HEK293 (cell line): ENCODE data around the gene PLEKHA1.

Experiments used
- CTCF ChIA-PET: fragments of 350-600 bp; formaldehyde crosslinking; extraction: SDS; loops from one replicate; lab custom pipeline; 2021; ENCODE audit warnings: antibody characterized with exemption; lab: Yijun Ruan, JAX
- POLR2A ChIA-PET: fragments of 300-600 bp; formaldehyde crosslinking; extraction: SDS; loops from one replicate; lab custom pipeline; 2020; ENCODE audit warnings: antibody characterized with exemption, inconsistent platforms; lab: Yijun Ruan, JAX
- H3K27ac ChIP-seq: fragments of 200-500 bp; sonication (Bioruptor generic); 2 replicates; pipeline ENCODE4 v1.5.1; 2014; ENCODE audit warnings: low read depth, low read length, control low read depth, inconsistent platforms; ENCODE audit errors: extremely low read depth
- H3K36me3 ChIP-seq, 2 experiments: fragments of 200-500 bp in 1 of 2; sonication (Bioruptor generic) in 1 of 2; 1 replicate in 1 of 2; 2 replicates in 1 of 2; pipeline ENCODE4 v1.5.1; 2014 to 2017; ENCODE audit warnings: inconsistent platforms in 2 of 2, low read length in 2 of 2; ENCODE audit not compliant: control insufficient read depth in 2 of 2, insufficient read depth in 1 of 2
- H3K4me1 ChIP-seq: fragments of 200-500 bp; sonication (Bioruptor generic); 2 replicates; pipeline ENCODE4 v1.5.1; 2014; ENCODE audit warnings: mild to moderate bottlenecking, low read length, inconsistent platforms; ENCODE audit not compliant: control insufficient read depth, insufficient read depth
- H3K4me3 ChIP-seq: 2 replicates; pipeline ENCODE4 v1.5.1; 2011; ENCODE audit warnings: low read depth, mild to moderate bottlenecking, control low read depth, low read length, moderate library complexity
- H3K9me3 ChIP-seq: fragments of 200-500 bp; sonication (Bioruptor generic); 2 replicates; pipeline ENCODE4 v1.5.1; 2014; ENCODE audit warnings: low read depth, low read length, inconsistent platforms; ENCODE audit not compliant: control insufficient read depth, insufficient read depth
- BCL11A ChIP-seq: fragments of 450-650 bp; formaldehyde crosslinking; IDR thresholded peaks from 2 replicates; pipeline ENCODE4 v1.5.1; 2016; ENCODE audit warnings: low read depth, missing biosample characterization, missing genetic modification characterization
- GLI4 ChIP-seq: fragments of 450-650 bp; formaldehyde crosslinking; IDR thresholded peaks from 2 replicates; pipeline ENCODE4 v1.5.1; 2016; ENCODE audit warnings: missing biosample characterization, missing genetic modification characterization
- HOXC10 ChIP-seq: sonication (generic); formaldehyde crosslinking; IDR thresholded peaks from 2 replicates; pipeline ENCODE4 v1.8.1; 2023; ENCODE audit warnings: mild to moderate bottlenecking, missing genetic modification reagents
- OSR2 ChIP-seq: fragments of 450-650 bp; formaldehyde crosslinking; IDR thresholded peaks from 2 replicates; pipeline ENCODE4 v1.5.1; 2016; ENCODE audit warnings: missing biosample characterization, missing genetic modification characterization
- REPIN1 ChIP-seq: fragments of 450-650 bp; formaldehyde crosslinking; IDR thresholded peaks from 2 replicates; pipeline ENCODE4 v1.5.1; 2017; ENCODE audit warnings: missing biosample characterization, missing genetic modification characterization, low read depth
- SALL2 ChIP-seq: fragments of 450-650 bp; formaldehyde crosslinking; IDR thresholded peaks from 2 replicates; pipeline ENCODE4 v1.5.0; 2017; ENCODE audit warnings: missing biosample characterization, mild to moderate bottlenecking, missing genetic modification characterization, borderline replicate concordance
- SP2 ChIP-seq: fragments of 450-650 bp; formaldehyde crosslinking; IDR thresholded peaks from 2 replicates; pipeline ENCODE4 v1.5.1; 2016; ENCODE audit warnings: missing biosample characterization, missing genetic modification characterization
- ZNF133 ChIP-seq: fragments of 450-650 bp; formaldehyde crosslinking; IDR thresholded peaks from 2 replicates; pipeline ENCODE4 v1.5.1; 2016; ENCODE audit warnings: missing biosample characterization, missing genetic modification characterization
- ZNF140 ChIP-seq: fragments of 450-650 bp; formaldehyde crosslinking; IDR thresholded peaks from 2 replicates; pipeline ENCODE4 v1.5.1; 2016; ENCODE audit warnings: missing biosample characterization, missing genetic modification characterization
- ZNF473 ChIP-seq: fragments of 450-650 bp; formaldehyde crosslinking; IDR thresholded peaks from 2 replicates; pipeline ENCODE4 v1.5.1; 2017; ENCODE audit warnings: missing biosample characterization, missing genetic modification characterization
- ZNF501 ChIP-seq: fragments of 450-650 bp; formaldehyde crosslinking; IDR thresholded peaks from 2 replicates; pipeline ENCODE4 v1.5.1; 2016; ENCODE audit warnings: missing biosample characterization, missing genetic modification characterization
- ZNF76 ChIP-seq: fragments of 450-650 bp; formaldehyde crosslinking; IDR thresholded peaks from 2 replicates; pipeline ENCODE4; 2016; ENCODE audit warnings: low read depth, missing biosample characterization, missing genetic modification characterization, borderline replicate concordance
- ZNF837 ChIP-seq: fragments of 450-650 bp; formaldehyde crosslinking; IDR thresholded peaks from 2 replicates; pipeline ENCODE4 v1.5.1; 2016; ENCODE audit warnings: missing biosample characterization, missing genetic modification characterization
- ZSCAN23 ChIP-seq: fragments of 450-650 bp; formaldehyde crosslinking; IDR thresholded peaks from 2 replicates; pipeline ENCODE4 v1.5.1; 2016; ENCODE audit warnings: missing biosample characterization, missing genetic modification characterization
- TF ChIP-seq, protein P1 (sequence below): fragments of 450-650 bp; formaldehyde crosslinking; IDR thresholded peaks from 2 replicates; pipeline ENCODE4 v1.5.1; 2016; ENCODE audit warnings: missing biosample characterization, missing genetic modification characterization
- TF ChIP-seq, protein P2 (sequence below): fragments of 450-650 bp; formaldehyde crosslinking; IDR thresholded peaks from 2 replicates; pipeline ENCODE4 v1.5.1; 2016; ENCODE audit warnings: missing biosample characterization, missing genetic modification characterization
- TF ChIP-seq, protein P3 (sequence below): sonication (generic); formaldehyde crosslinking; IDR thresholded peaks from 2 replicates; pipeline ENCODE4 v1.8.1; 2022; ENCODE audit warnings: mild to moderate bottlenecking, moderate library complexity, missing genetic modification reagents
- TF ChIP-seq, protein P4 (sequence below): fragments of 450-650 bp; formaldehyde crosslinking; IDR thresholded peaks from 2 replicates; pipeline ENCODE4 v1.5.1; 2016; ENCODE audit warnings: missing biosample characterization, missing genetic modification characterization

The PLEKHA1 gene

DNA sequence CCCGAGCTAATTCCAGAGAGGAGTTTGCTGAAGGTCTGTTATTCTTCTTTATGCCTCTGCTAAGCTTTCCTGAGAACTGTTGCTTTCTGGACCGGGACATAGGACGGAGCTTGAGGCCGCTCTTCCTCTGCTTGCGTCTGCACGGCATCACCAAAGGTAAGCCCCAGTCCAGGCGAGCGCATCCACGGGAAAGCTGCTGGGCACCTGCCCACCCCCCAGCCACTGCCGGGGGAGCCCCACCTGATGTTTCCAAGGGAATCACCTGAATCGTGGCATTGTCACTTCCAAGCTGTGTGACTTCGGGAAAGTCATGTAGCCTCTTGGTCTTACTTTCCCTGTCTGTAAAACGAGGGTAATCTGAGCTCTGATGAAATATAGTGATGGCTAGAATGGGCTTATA lies 45.1 kb upstream of the PLEKHA1 start:
- POLR2A ChIA-PET: no interaction called here
- H3K27ac ChIP-seq: no peak overlapping the region
- H3K4me1 ChIP-seq: no peaks in the 10 kb centered on the region
- TF ChIP-seq ZNF76 (tag by site-specific recombination): no peak
- no peak for TF ChIP-seq REPIN1 (tag by site-specific recombination)
- no peak for TF ChIP-seq GLI4 (tag by site-specific recombination)
- no peak for TF ChIP-seq HOXC10
- TF ChIP-seq, protein P1, sequence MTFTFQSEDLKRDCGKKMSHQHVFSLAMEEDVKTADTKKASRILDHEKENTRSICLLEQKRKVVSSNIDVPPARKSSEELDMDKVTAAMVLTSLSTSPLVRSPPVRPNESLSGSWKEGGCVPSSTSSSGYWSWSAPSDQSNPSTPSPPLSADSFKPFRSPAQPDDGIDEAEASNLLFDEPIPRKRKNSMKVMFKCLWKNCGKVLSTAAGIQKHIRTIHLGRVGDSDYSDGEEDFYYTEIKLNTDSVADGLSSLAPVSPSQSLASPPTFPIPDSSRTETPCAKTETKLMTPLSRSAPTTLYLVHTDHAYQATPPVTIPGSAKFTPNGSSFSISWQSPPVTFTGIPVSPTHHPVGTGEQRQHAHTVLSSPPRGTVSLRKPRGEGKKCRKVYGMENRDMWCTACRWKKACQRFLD (tag by site-specific recombination): no peak
- TF ChIP-seq ZNF133: no peak
- TF ChIP-seq, all 188 proteins: peak for 0
- H3K9me3 ChIP-seq: no peaks in the 10 kb centered on the region
- CTCF ChIA-PET: interaction anchor here (0.6 to 1.5 kb wide), 3 partner anchors 10 to 236 kb away, joined by 3 read pairs; no protein-coding TSS in a partner anchor
- H3K36me3 ChIP-seq: no peaks in the 10 kb centered on the region
- H3K4me3 ChIP-seq: no peak overlapping the region

DNA sequence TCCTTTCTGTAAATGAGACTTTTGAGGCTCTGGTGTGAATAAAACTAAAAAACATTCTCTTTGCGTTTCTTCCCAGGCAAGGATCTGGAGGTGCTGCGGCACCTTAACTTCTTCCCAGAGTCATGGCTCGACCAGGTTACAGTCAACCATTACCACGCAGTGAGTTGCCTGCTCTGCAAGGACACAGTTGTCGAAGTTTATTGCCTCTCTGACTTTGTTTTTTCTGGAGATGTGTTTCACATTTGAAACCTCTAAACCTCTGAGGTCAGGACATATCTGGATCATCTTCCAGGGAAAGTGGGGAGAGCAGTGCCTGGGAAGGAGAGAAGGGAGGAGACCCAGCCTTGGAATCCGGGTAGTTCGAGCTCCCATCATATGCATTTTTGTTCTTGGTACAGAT lies 43.4 kb upstream of the PLEKHA1 start:
- POLR2A ChIA-PET: no interaction called here
- TF ChIP-seq OSR2 (tag by site-specific recombination) (no peak), BCL11A (no peak), ZNF473 (tag by site-specific recombination) (no peak), ZNF501 (tag by site-specific recombination) (no peak), ZNF837 (tag by site-specific recombination) (no peak)
- TF ChIP-seq, protein P2, sequence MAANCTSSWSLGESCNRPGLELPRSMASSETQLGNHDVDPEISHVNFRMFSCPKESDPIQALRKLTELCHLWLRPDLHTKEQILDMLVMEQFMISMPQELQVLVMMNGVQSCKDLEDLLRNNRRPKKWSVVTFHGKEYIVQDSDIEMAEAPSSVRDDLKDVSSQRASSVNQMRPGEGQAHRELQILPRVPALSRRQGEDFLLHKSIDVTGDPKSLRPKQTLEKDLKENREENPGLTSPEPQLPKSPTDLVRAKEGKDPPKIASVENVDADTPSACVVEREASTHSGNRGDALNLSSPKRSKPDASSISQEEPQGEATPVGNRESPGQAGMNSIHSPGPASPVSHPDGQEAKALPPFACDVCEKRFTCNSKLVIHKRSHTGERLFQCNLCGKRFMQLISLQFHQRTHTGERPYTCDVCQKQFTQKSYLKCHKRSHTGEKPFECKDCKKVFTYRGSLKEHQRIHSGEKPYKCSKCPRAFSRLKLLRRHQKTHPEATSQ (tag by site-specific recombination): no peak
- H3K36me3 ChIP-seq: no peaks in the 10 kb centered on the region
- H3K4me1 ChIP-seq: no peaks in the 10 kb centered on the region
- no peak overlapping the region for H3K4me3 ChIP-seq
- no peak overlapping the region for H3K27ac ChIP-seq
- CTCF ChIA-PET: interaction anchor here (1.4 kb wide), 1 partner anchor 12 kb away, joined by 9 read pairs; no protein-coding TSS in a partner anchor
- no peaks in the 10 kb centered on the region for H3K9me3 ChIP-seq

DNA sequence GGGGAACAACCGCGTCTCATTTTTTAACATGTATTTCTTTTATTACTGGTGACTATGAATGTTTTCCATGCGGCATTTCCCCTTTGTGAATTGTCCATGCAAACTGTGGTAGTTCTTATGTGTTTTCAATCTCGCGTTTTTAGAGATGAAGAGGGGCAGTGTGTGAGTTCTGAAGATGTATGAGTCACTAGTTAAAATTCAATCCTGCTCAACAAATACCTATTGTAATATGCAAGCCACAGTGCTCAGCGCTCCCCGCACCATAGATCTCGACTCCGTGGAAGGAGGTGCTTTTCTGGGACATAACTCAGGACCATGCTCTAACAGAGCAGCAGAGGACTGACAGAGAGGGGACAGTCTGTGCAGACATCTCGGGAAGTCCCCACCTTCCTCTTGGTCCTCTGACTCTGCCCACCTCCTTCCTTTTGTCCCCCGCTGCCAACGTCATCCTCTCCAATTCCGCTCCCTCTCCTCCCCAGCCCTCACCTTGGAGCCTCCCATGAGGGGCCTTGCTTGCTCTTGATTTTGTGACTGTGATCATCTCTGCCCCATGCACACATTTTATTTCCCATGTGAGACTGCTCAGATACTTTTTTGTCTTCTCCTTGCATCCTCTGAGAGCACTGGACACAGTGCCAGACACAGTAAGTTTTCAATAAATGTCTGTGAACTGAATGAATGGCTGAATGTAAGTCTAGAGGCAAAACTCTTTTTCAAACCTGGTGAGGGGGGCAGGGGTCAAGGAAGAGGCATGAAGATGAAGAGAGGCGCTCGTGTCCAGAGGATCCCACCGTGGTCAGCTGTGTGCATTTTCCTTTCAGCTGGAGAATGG lies 42.7 kb upstream of the PLEKHA1 start:
- TF ChIP-seq ZNF140 (tag by site-specific recombination): peak; percentile 68; the same call in 1 of the 2 replicates
- TF ChIP-seq, protein P3, sequence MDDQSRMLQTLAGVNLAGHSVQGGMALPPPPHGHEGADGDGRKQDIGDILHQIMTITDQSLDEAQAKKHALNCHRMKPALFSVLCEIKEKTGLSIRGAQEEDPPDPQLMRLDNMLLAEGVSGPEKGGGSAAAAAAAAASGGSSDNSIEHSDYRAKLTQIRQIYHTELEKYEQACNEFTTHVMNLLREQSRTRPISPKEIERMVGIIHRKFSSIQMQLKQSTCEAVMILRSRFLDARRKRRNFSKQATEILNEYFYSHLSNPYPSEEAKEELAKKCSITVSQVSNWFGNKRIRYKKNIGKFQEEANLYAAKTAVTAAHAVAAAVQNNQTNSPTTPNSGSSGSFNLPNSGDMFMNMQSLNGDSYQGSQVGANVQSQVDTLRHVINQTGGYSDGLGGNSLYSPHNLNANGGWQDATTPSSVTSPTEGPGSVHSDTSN (CRISPR knock-in tag): no peak
- TF ChIP-seq ZSCAN23 (tag by site-specific recombination): no peak
- TF ChIP-seq, protein P4, sequence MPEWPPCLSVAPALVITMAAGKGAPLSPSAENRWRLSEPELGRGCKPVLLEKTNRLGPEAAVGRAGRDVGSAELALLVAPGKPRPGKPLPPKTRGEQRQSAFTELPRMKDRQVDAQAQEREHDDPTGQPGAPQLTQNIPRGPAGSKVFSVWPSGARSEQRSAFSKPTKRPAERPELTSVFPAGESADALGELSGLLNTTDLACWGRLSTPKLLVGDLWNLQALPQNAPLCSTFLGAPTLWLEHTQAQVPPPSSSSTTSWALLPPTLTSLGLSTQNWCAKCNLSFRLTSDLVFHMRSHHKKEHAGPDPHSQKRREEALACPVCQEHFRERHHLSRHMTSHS: no peak
- no peak for TF ChIP-seq SP2
- no peak for TF ChIP-seq SALL2 (tag by site-specific recombination)
- TF ChIP-seq, all 188 proteins: peak for 1
- Histone ChIP-seq H3K4me1 (no peaks in the 10 kb centered on the region), H3K9me3 (no peaks in the 10 kb centered on the region), H3K36me3 (no peaks in the 10 kb centered on the region), H3K4me3 (no peak overlapping the region), H3K27ac (no peak overlapping the region)
- ChIA-PET POLR2A (no interaction called here), CTCF (interaction anchor here (1.4 kb wide), 1 partner anchor 11 kb away, joined by 9 read pairs; no protein-coding TSS in a partner anchor)
